Left ventricle myocardium inferior (tissue), 1 donor: Measurements from ENCODE around the gene PTGER2. TPM values are rescaled to one million over a fixed set of nuclear protein-coding genes. Genes with fewer than 3 reads are reported as not detected.
A peak's percentile ranks its signal among the peaks of the same experiment; 100 is the strongest.

ENCODE experiments used
- DNase-seq: peaks from one replicate; pipeline ENCODE4 v3.0.0-alpha.2; 2020
- H3K27ac ChIP-seq: fragments of 200-600 bp; replicated peaks from 2 replicates; pipeline ENCODE4 v1.8.0; 2021
- H3K27me3 ChIP-seq: fragments of 200-600 bp; 2 replicates; pipeline ENCODE4 v1.8.0; 2021; ENCODE audit warnings: low read depth
- H3K36me3 ChIP-seq: fragments of 200-600 bp; 2 replicates; pipeline ENCODE4 v1.8.0; 2021
- H3K4me1 ChIP-seq: fragments of 200-600 bp; 2 replicates; pipeline ENCODE4 v1.8.0; 2021
- H3K4me3 ChIP-seq: fragments of 200-600 bp; 2 replicates; pipeline ENCODE4 v1.8.0; 2021; ENCODE audit warnings: mild to moderate bottlenecking, moderate library complexity
- H3K9me3 ChIP-seq: fragments of 200-600 bp; replicated peaks from 2 replicates; pipeline ENCODE4 v1.8.0; 2021
- intact Hi-C: fragments of 100-400 bp; cut with micrococcal nuclease; formaldehyde crosslinking; loops from one replicate; pipeline ENCODE4 v1.11.0; 2022
- total RNA-seq: library from RNA; stranded (reverse); fragmentation: NEBNext Ultra II Directional; extraction: Animal tissue kit (Norgen Biotek cat#: 25700); gene quantifications from one replicate; pipeline ENCODE4 v1.2.1, GENCODE V29; 2021
- TF ChIP-seq, protein P1 (sequence below): fragments of 200-600 bp; IDR thresholded peaks from 2 replicates; pipeline ENCODE4 v1.8.0; 2021; ENCODE audit warnings: antibody characterized with exemption, mild to moderate bottlenecking, borderline replicate concordance
- donor health status: DM: no; HTN: yes; CAD: no; lungs with severe emphysema.

The PTGER2 gene
- total RNA-seq, 1 donor from 2014 or later = 0.60 TPM

DNA sequence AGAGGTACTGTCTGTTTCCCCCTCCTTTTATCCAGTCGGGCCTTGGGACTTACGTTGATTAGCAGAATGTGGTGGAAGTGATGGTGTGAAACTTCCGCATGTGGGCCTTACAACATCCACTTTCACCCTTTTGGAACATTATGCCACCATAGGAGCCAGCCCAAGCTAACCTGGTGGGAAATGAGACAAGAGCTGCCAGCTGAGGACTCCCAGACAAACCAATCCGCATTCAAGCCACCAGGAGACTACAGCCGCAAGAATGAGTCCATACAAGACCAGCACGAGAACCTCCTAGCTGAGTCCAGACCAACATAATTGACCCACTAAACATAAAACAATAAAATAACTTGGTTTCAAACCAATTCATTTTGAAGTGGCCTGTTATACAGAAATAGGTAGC lies 9.1 kb upstream of the PTGER2 start:
- H3K27me3 ChIP-seq = peaks cover 16% of the 10 kb centered on the region
- H3K4me3 ChIP-seq = no peak overlapping the region
- DNase-seq = no peak
- no peaks in the 10 kb centered on the region for H3K9me3 ChIP-seq
- no peaks in the 10 kb centered on the region for H3K36me3 ChIP-seq
- no peak overlapping the region for H3K27ac ChIP-seq
- intact Hi-C loops = no loop called here
- TF ChIP-seq, protein P1, sequence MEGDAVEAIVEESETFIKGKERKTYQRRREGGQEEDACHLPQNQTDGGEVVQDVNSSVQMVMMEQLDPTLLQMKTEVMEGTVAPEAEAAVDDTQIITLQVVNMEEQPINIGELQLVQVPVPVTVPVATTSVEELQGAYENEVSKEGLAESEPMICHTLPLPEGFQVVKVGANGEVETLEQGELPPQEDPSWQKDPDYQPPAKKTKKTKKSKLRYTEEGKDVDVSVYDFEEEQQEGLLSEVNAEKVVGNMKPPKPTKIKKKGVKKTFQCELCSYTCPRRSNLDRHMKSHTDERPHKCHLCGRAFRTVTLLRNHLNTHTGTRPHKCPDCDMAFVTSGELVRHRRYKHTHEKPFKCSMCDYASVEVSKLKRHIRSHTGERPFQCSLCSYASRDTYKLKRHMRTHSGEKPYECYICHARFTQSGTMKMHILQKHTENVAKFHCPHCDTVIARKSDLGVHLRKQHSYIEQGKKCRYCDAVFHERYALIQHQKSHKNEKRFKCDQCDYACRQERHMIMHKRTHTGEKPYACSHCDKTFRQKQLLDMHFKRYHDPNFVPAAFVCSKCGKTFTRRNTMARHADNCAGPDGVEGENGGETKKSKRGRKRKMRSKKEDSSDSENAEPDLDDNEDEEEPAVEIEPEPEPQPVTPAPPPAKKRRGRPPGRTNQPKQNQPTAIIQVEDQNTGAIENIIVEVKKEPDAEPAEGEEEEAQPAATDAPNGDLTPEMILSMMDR = no peak
- no peaks in the 10 kb centered on the region for H3K4me1 ChIP-seq

DNA sequence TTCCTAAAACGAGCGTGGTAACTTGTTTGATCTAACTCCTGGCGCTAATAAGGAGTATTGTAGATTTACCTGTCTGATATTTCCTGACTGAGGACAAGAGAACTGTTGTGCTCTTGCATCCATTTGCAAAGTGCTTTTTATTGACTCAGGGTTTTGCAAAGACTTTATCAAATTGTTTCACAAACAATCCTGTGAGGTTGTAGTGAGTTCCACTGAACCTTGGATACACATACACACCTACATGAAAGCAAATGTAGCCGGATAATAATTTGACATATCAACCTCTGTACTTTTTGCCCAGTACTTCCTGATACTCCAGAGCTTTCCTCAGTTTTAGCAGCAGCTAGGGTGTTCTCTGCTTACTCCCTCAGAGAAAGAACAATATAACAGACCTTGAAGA lies 6.7 kb upstream of the PTGER2 start:
- H3K4me3 ChIP-seq = no peak overlapping the region
- TF ChIP-seq, protein P1 = no peak
- H3K27me3 ChIP-seq = peaks cover 38% of the 10 kb centered on the region
- no peak for DNase-seq
- no peaks in the 10 kb centered on the region for H3K36me3 ChIP-seq
- no peaks in the 10 kb centered on the region for H3K4me1 ChIP-seq
- H3K9me3 ChIP-seq = no peaks in the 10 kb centered on the region
- no peak overlapping the region for H3K27ac ChIP-seq
- intact Hi-C loops = no loop called here

DNA sequence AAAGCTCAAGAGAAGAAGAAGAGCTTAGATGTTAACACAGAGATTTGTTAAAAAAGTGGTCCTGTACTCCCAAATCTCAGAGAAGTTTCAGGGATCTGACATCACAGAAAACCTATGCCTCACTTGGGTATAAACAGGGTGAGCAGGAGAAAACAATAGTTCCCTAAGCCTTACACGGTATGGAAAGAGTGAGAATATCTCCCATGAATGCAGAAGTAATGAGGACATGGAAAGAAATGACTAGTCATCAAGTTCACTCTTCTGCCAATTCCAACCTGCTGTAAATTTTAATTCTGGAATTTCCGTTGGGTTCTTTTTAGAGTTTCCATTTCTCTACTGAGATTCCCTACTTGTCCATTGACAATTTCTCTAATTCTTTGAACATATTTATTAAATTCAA lies 6.2 kb upstream of the PTGER2 start:
- Histone ChIP-seq H3K9me3 (no peaks in the 10 kb centered on the region), H3K27ac (no peak overlapping the region), H3K36me3 (no peaks in the 10 kb centered on the region), H3K27me3 (peaks cover 44% of the 10 kb centered on the region), H3K4me3 (no peak overlapping the region), H3K4me1 (no peaks in the 10 kb centered on the region)
- intact Hi-C loops = no loop called here
- no peak for DNase-seq
- TF ChIP-seq, protein P1 = no peak

DNA sequence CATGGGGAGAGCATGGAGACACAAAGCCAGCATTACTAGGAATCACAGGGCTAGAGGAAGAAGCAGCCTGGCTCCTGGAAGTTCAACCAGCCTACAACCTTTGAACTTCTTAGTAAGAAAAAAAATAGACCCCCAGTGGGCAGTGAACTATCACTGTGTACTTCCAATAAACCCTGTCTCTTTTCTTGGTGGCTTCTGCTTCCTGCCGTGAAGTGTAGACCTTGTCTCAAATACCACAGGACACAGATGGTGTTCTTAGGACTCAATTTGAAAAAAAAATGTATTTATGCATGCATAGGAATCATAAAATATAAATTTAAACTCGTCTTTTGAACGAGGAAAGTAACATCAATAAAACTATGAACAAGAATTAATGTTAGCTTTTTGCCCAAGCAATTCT lies 3.6 kb upstream of the PTGER2 start:
- no peak for DNase-seq
- Histone ChIP-seq H3K27me3 (peaks cover 70% of the 10 kb centered on the region), H3K9me3 (no peaks in the 10 kb centered on the region), H3K4me1 (peaks cover 24% of the 10 kb centered on the region), H3K4me3 (no peak overlapping the region), H3K36me3 (no peaks in the 10 kb centered on the region), H3K27ac (no peak overlapping the region)
- TF ChIP-seq, protein P1 = no peak
- intact Hi-C loops = no loop called here

DNA sequence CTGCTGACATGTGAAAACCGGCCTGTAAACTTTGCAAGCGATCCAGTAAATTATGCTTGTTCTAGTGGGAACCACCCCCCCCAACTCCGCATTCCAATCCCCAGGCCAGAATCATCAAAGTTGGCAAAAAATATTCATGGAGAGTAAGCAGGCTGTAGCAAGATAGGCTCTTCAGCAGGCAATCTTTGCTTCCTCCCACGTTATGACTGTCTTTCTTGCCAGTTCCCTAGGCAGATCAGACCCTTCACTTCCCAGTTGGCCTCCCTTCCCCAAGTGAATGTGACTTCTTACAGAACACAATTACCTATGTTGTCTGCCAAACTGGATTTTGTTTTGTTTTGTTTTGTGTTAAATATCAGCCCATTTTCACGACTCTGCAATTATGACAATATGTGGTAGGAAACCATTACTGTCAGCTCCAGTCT lies 1.2 kb upstream of the PTGER2 start:
- Histone ChIP-seq H3K4me1 (peaks cover 24% of the 10 kb centered on the region), H3K36me3 (no peaks in the 10 kb centered on the region), H3K27me3 (peaks cover 85% of the 10 kb centered on the region), H3K9me3 (no peaks in the 10 kb centered on the region), H3K27ac (no peak overlapping the region), H3K4me3 (peak overlapping the region; percentile 71)
- TF ChIP-seq, protein P1 = no peak
- intact Hi-C loops = no loop called here
- DNase-seq = no peak

DNA sequence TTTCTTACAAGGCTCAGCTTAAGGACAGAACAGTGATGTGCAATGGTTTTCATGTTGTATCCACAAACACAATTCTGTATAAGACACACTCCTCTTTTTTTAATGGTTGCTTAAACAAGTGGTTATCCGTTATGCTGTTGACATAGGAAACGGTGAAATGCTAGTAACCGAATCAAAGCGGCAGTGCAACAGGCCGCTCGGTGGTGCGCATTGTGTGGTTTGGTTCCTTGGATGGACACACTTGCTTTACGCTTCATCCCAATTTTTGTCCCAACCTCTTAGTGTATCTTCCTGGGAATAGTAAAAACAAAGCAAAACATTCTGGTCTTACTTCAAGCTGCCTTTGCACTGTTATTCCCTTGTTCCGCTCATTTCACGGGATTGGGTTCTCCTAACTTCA lies 650 bp upstream of the PTGER2 start:
- Histone ChIP-seq H3K9me3 (no peaks in the 10 kb centered on the region), H3K27me3 (peaks cover 85% of the 10 kb centered on the region), H3K4me1 (peaks cover 24% of the 10 kb centered on the region), H3K36me3 (no peaks in the 10 kb centered on the region), H3K27ac (no peak overlapping the region), H3K4me3 (peak overlapping the region; percentile 71)
- intact Hi-C loops = no loop called here
- TF ChIP-seq, protein P1 = no peak
- DNase-seq = no peak
